Measurements from ENCODE around the gene TMC2.

DNA sequence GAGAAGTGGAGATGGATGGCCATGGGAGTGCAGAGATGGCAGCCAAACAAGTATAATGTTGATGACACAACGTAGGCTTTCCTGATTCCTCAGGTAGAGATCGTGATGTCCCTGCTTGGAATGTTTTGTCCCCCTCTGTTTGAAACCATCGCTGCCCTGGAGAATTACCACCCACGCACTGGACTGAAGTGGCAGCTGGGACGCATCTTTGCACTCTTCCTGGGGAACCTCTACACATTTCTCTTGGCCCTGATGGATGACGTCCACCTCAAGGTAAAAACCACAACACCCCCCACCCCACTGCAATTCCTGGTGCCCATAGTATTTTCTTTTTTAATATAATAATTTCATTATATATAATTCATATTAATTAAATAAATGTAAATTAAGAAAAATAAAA lies 74.0 kb downstream of the TMC2 start:
- TF ChIP-seq CTCF (IDR thresholded peaks at IDR 0.05) (no peak), POLR2A (IDR thresholded peaks at IDR 0.05; ENCODE audit: low read length) (no peak), HOXB5 (CRISPR knock-in tag; IDR thresholded peaks at IDR 0.05) (no peak), KDM5A (IDR thresholded peaks at IDR 0.05) (no peak), NPAS2 (CRISPR knock-in tag; IDR thresholded peaks at IDR 0.05; ENCODE audit: borderline replicate concordance) (no peak)
